Activated CD8-positive, alpha-beta memory T cell treated with anti-CD3 and anti-CD28 coated beads, Interleukin-2, amount 50 U/mL, for 24 hours (primary cell): ENCODE results near the gene ACP5.
"Not testable (repeated sequence)": the region's sequence is repeated elsewhere in the genome, so short reads cannot be mapped to it uniquely, and the experiment has no call there.

Experiments
- DNase-seq: peaks from one replicate; pipeline ENCODE4 v3.0.0-alpha.2; 2020; ENCODE audit errors: extremely low read depth

Gene ACP5

DNA sequence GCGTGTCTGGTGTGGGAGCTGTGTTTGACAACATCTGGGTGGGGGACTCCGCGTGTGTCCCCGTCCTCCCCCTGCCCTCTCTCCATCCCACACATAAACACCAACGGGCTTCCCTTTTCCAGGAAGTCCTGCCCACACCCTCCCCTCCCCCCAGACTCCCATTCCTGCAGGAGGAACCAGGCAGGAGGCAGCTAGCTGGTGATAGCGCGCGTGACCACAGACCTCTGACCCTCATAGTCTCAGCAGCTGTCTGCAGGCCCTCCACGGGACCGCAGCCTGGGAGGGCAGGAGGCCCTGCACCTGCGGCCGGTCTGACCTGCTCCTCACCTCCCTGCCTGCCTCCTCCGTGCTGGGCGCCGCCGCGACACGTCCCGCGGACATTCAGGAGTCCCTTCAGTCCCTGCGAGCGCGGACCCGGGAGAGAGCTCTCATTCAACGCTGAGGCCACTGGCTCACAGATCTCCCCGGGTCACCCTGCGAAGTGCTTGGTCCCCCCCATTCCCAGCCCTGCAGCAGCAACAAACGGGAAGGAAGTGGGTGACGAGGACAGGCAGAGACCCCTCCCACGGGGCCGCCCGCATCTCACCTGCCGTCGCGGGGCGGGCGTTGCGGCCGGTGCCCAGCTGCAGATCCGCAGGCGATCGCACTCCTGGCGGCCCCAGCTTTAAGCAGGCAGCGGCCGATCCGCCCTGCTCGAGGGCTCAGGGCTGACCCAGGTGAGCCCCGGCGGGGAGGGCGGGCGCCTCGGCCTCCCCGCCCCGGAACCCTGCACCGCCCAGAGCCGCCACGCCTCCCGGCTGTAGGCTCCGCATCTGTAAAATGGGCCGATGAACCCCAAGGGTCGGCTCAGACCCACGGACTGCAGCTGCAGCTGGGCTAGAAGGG, 1.1 kb upstream of the ACP5 start:
- no peak for DNase-seq

DNA sequence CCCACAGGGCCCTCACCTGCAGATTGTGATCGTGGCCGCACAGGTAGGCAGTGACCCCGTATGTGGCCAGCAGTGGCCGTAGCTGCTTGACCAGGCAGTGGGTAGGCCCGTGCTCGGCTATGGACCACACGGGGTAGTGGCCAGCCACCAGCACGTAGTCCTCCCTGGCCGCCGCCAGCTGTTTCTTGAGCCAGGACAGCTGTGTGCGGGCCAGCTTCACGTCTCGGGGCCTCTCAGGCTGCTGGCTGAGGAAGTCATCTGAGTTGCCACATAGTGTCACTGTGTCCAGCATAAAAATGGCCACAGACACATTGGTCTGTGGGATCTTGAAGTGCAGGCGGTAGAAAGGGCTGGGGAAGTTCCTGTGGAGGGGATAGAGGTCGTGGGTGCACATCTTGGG, 1.2 kb downstream of the ACP5 start:
- DNase-seq: no peak

DNA sequence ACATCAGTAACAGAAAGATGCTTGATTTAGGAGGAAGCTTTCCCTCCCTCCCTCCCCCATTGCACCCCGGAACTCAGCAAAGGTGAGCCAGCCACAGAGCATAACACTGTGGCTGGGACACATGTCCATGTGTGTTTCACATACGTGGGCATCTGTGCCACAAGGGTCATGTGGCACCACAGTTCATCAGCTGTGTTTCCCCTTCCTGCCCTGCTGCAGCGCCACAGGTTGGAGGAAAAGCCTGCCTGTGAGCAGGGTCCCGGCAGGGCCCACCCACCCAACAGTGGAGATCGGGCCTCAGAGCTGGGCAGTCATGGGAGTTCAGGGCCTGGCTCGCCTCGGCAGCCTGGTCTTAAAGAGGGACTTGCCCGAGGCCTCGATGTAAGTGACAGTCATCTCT, 2.8 kb downstream of the ACP5 start:
- DNase-seq: no peak

DNA sequence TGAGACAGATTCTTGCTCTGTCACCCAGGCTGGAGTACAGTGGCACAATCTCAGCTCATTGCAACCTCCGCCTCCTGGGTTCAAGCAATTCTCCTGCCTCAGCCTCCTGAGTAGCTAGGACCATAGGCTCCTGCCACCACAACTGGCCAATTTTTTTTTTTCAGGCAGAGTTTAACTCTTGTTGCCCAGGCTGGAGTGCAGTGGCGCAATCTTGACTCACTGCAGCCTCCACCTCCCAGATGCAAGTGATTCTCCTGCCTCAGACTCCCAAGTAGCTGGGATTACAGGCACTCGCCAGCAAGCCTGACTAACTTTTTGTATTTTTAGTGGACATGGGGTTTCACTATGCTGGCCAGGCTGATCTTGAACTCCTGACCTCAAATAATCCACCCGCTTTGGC, 3.7 kb downstream of the ACP5 start:
- DNase-seq: not testable (repeated sequence)

DNA sequence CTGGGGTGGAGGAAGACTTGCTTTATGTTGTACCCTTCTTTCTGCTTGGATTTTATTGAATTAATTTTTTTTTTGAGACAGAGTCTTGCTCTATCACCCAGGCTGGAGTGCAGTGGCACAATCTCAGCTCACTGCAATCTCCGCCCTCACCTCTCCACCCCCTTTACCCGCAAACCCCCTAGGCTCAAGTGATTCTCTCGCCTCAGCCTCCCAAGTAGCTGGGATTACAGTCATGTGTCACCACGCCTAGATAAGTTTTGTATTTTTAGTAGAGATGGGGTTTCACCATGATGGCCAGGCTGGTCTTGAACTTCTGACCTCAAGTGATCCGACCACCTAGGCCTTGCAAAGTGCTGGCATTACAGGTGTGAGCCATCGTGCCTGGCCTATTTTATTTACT, 4.1 kb downstream of the ACP5 start:
- DNase-seq: not testable (repeated sequence)

DNA sequence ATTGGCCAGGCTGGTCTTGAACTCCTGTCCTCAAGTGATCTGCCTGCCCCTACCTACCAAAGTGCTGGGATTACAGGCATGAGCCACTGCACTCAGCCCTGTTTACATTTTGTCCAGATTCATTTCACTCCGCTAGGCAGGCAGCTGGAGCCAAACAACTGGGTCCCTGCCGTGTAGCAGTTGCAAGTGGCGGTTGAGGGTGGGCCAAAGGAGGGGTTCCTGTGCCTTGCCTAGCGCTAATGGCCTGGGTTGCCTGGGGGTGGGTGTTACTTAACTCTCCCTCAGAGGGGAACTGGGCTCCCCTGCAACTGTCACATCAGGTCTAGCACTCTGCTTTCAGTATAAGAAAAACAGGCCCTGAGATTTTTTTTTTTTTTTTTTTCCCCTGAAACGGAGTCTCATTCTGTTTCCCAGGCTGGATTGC, 7.4 kb downstream of the ACP5 start:
- DNase-seq: no peak

DNA sequence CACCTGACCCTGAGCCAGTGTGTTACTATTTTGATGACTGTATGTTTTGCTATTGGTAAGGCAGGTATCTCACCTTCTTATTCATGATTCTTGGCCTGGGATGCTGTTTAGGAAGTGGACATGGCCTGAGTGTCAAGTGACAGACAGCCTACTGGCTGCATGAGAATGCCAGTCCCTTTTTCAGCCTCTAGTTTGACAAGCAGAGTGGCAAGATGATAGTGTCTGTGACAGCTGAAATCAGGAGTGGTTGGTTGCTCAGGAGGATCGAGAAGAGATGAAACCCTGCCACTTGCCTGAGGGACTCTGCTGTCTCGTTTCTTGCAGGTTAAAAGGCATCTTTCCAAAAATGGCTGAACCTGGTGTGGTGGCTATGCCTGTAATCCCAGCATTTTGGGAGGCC, 11.3 kb downstream of the ACP5 start:
- DNase-seq: no peak

DNA sequence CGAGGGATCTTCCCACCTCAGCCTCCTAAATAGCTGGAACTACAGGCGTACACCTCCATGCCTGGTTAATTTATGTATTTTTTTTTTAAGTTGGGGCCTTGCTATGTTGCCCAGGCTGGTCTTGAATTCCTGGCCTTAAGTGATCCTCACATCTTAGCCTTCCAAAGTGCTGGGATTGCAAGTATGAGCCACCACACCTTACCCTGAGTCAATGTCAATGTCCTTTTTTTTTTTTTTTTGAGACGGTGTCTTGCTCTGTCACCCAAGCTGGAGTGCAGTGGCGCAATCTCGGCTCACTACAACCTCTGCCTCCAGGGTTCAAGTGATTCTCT, 11.8 kb downstream of the ACP5 start:
- DNase-seq: not testable (repeated sequence)

DNA sequence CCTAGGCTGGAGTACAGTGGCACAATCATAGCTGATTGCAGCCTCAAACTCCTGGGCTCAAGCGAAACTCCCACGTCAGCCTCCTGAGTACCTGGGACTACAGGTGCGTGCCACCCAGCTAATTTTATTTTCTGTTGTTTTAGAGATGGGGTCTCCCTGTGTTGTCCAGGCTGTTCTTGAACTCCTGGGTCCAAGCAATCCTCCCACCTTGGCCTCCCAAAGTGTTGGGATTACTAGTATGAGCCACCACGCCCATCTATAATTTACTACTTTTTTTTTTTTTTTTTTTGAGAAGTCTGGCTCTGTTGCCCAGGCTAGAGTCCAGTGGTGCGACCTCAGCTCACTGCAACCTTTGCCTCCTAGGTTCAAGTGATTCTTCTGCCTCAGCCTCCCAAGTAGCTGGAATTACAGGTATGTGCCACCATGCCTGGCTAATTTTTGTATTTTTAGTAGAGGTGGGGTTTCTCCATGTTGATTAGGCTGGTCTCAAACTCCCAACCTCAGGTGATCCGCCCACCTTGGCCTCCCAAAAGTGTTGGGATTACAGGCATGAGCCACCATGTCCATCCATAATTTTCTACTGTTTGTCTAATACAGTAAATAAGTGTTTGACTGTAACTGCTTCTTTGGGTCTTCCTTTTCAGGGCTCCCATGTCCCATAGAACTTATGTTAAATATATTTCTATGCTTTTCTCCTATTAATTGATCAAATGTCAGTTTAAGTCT, 13.2 kb downstream of the ACP5 start:
- not testable (repeated sequence) for DNase-seq

DNA sequence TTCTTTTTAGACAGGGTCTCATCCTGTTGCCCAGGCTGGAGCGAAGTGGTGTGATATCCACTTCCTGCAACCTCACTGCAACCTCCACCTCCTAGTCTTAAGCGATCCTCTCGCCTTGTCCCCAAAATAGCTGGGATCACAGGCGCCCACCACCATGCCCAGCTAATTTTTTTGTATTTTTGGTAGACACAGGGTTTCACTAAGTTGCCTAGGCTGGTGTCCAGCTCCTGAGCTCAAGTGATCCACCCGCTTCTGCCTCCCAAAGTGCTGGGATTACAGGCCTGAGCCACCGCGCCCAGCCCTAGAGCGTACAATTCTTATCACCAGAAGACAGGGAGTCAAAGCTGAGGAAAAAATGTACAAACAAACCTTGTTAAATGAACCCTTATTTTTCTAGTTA, 13.9 kb downstream of the ACP5 start:
- no peak for DNase-seq

DNA sequence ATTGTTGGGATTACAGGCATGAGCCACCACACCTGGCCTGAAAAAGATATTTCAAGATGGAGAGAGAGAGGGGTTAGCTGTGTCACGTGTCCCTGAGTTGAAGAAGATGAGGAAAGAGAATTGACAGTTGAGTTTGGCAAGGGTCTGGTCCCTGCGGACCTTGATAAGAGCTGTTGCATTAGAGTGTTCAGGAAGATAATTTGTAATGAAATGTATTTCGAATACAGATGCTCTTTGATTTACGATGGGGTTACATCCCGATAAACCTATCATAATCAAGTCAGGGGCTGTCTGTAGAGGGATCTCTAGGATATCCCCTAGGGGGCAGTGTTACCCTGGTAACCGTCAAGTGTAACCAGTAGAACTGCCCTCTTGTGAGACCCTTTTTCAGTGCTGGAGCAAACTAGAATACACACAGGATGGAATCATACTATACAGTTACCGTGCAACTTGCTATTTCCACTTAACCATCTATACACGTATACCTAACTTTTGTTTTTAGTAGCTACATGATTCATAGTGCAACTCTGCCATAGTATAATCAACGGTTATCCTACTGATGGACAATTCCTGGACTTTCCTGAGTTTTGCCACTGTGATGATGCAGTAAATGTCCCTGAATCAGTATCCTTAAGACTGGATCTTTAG, 16.9 kb downstream of the ACP5 start:
- DNase-seq: no peak

DNA sequence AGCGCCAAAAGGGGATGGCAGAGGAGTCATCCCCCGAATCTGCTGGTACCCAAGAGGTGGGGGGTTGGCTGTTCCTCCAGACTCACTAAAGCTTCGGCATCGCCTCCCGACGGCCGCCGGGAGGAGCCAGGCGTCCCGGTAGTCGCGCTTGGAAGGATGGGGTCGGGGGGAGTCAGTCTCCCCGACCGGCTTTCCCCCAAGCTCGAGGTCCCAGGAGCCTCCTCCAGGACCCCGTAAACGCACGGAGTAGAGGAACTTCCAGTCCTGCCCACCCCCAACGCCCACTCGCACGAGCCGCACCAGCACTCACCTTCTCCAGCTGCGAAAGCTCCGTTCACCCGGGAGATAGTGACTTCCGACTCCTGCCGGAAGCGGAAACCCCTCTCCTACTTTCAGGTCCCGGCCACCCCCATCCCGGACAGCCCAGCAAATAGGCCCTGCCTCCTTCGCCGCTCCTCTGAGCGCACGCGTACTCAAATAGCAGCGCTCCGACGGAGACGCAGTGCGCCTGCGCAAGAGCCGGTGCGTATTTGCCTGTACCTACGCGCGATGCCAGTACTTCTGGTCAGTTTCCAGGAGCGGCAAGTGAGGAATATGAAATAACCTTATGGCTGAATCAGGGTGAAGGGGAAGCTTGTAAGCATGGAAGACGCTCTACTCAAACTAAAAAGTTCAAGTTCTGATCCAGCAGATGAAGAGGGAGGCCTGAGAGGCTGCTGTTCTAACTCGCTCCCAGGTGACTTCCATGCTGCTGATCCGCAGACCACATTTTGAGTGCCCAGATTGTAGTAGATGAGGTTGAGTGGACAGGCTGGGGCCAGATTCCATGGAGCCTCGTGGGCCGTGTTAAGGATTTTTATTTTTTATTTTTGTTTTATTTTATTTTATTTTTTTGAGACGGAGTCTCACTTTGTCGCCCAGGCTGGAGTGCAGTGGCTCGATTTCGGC, 18.3 kb downstream of the ACP5 start, which contains the start of gene ELOF1:
TSS of gene ELOF1 (minus strand) at position 350 of the 948 bp plus-strand sequence. CDS start 4,883 bp downstream, outside the sequence.
- DNase-seq: peak; percentile 95

DNA sequence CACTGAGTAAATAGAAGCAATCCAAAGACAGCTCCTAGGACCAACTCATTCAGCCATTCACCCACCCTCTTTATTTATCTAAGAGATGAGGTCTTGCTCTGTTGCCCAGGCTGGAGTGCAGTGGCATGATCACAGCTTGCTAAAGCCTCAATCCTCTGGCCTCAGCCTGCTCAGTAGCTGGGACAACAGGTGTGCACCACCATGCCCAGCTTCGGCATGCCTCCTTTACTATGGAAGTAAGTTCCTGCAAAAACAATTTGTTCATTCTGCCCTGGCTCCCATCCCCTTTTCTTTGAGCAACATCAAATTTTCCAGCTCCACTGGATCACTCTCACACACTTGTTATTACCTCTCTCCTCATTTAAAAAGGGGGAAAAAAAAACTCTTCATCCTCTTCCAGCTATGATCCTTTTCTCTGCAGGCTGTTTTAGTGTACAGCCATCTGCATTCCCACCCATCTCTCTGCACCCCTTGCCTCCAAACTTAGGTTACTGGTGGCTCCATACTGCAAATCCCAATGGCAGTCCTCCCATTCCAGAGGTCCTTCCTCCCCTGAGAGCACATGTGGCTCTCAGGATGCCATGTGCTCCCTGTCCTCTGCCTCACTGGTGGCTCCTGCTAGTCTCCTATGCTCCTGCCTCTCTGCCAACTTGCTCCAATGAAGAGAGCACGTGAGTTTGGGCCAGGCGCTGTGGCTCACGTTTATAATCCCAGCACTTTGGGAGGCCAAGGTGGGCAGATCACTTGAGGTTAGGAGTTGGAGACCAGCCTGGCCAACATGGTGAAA, 20.6 kb downstream of the ACP5 start:
- no peak for DNase-seq

DNA sequence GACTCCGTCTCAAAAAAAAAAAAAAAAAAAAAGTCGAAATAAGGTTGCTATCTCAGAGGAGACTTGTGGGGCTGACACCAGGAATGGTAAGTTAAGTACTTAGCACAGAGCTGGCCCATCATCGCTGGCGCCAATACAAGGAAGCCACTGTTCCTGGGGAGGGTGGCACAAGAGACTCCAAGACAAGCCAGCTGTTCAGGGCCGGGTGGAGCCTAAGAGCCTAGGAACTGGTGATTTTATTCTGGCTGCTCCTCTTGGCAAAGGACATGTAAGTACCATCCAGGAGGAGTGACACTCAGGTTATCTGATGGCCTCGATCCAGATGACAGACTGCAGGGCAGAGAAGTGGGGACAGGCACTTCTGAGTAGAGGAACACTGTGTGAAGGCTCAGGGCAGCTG, 22.2 kb downstream of the ACP5 start:
- DNase-seq: no peak

DNA sequence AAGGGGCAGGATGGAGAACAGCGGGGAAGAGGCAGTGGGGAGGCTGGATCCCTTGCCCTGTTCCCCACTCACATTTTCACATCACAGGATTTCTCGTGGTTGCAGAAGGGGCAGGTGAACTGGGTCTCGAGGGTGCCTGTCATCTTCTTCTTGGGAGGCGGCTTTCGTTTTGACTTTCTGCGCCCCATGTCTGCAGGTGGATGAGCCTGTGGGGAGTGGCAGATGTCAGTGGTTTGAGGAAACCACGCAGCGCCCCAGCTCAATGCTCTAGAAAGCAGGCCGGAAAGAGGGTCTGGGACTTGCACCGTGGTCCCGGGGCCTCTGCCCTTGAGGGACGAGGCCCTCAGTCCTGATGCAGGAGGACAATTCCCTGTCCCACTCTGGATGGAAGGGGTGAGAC, 23.3 kb downstream of the ACP5 start:
- DNase-seq: no peak

DNA sequence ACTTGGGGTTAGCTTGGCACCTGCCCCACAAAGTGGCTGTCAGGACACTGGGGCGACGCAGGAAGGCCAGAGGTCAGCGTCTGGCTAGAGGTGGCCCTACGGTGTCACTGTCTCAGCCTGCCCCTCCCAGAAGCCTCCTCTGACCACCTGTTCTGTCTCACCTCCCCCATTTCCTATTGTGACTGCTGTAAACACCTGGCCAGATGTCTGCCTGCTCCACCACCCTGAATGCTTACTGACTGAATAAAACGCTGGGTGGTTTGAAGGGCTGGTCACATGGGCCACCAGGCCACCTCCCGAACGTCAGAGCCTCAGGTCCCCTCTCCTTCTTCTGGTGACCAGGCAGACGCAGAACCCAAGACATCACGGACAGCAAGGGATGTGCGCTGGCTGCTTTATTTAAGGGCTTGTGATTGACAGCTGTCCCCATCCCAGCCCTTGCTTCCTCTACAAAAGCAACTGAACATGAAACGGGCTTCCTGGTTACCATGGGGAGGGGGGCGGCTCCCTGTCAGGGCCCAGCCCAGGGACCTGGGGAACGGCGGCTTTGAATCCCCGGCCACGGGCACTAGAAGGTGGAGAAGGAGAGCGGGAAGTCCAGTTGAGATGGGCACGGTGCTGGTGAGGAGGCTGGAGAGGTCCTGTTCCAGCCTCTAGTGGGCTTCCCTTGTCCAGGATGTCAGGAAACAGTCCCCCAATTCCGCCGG, 24.6 kb downstream of the ACP5 start:
- no peak for DNase-seq

DNA sequence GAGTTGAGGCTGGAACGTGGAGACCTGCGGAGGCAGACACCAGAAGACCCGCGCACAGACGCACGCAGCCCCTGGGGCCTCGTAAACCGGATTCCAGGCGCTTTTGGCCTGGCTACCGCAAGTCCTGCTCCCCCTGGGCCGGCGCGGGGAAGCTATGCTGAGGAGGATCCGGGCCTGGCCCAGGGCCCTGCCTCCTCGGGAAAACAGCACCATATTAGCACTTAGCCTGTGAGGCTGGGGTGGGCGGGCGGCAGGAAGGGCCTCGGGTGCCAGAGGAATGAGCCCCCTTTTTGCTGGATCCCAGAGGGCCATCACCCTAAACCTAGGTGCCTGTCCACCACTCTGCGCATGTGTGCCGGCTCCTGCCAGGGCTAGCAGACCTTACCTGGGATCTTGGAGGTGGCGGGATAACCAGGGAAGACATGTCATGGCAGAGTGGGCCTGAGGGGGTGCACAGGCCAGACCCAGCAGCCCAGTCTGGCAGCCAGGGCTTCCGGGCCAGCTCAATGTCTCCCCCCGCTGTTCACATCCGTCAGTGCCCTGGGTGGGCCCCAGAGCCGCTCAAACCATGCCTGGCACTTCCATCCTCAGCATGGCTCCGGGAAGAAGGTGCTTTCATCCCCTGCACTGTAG, 25.7 kb downstream of the ACP5 start:
- no peak for DNase-seq

DNA sequence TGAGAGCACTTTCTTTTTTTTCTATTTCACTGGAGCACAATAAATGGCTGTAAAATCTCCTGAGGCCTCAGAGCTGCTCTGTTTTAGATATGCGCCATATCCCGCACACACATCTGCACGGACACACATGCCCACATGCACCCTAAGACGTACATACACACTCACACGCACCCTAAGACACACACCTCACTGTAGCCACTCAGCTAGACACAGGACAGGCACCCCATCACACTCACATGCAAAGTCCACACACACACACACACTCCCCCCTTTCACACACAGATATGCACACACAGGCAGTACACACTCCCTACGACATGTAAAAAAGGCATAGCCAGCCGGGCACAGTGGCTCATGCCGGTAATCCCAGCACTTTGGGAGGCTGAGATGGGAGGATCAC, 27.2 kb downstream of the ACP5 start:
- DNase-seq: no peak

DNA sequence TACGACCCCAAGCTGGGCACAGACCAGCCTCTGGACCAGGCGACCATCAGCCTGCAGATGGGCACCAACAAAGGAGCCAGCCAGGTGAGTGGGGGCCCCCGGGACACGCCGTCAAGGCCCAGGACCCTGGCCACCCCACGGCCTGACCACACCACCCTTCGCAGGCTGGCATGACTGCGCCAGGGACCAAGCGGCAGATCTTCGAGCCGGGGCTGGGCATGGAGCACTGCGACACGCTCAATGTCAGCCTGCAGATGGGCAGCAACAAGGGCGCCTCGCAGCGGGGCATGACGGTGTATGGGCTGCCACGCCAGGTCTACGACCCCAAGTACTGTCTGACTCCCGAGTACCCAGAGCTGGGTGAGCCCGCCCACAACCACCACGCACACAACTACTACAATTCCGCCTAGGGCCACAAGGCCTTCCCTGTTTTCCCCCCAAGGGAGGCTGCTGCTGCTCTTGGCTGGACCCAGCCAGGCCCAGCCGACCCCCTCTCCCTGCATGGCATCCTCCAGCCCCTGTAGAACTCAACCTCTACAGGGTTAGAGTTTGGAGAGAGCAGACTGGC, 28.0 kb downstream of the ACP5 start:
- no peak for DNase-seq
